ENCODE data around the gene CDK13. TPM values are rescaled to one million over a fixed set of nuclear protein-coding genes. Genes with fewer than 3 reads are reported as not detected.

Gene CDK13
- total RNA-seq, 1 experiment from 2014 or later, result 30.6 TPM

GRCh38 chr7:39967406-39968161 lies 17.5 kb downstream of the CDK13 start:
- Histone ChIP-seq H3K27me3 (ENCODE audit: control insufficient read depth, insufficient read depth, low read length) (no peaks in the 10 kb centered on the region), H3K36me3 (replicated peaks; ENCODE audit: control insufficient read depth, insufficient read depth, low read length) (no peaks in the 10 kb centered on the region), H3K4me3 (ENCODE audit: insufficient read depth, low read depth, low read length) (no peak overlapping the region)
- no peak for DNase-seq

- no peak for DNase-seq
- Histone ChIP-seq H3K36me3 (replicated peaks; ENCODE audit: control insufficient read depth, insufficient read depth, low read length) (no peaks in the 10 kb centered on the region), H3K27me3 (ENCODE audit: control insufficient read depth, insufficient read depth, low read length) (no peaks in the 10 kb centered on the region), H3K4me3 (ENCODE audit: insufficient read depth, low read depth, low read length) (no peak overlapping the region)
These were observed 19.4 kb downstream of the CDK13 start for GRCh38 chr7:39969431-39969830.

- H3K27me3 ChIP-seq (ENCODE audit: control insufficient read depth, insufficient read depth, low read length), result no peaks in the 10 kb centered on the region
- H3K36me3 ChIP-seq (replicated peaks; ENCODE audit: control insufficient read depth, insufficient read depth, low read length), result no peaks in the 10 kb centered on the region
- no peak for DNase-seq
- H3K4me3 ChIP-seq (ENCODE audit: insufficient read depth, low read depth, low read length), result no peak overlapping the region
These were observed 21.9 kb downstream of the CDK13 start for GRCh38 chr7:39971924-39972323.

GRCh38 chr7:39973801-39974200 lies 23.7 kb downstream of the CDK13 start:
- H3K27me3 ChIP-seq (ENCODE audit: control insufficient read depth, insufficient read depth, low read length), result no peaks in the 10 kb centered on the region
- no peak overlapping the region for H3K4me3 ChIP-seq (ENCODE audit: insufficient read depth, low read depth, low read length)
- no peaks in the 10 kb centered on the region for H3K36me3 ChIP-seq (replicated peaks; ENCODE audit: control insufficient read depth, insufficient read depth, low read length)
- no peak for DNase-seq

GRCh38 chr7:39978230-39978934 lies 28.3 kb downstream of the CDK13 start:
- no peak overlapping the region for H3K4me3 ChIP-seq (ENCODE audit: insufficient read depth, low read depth, low read length)
- DNase-seq, result no peak
- no peaks in the 10 kb centered on the region for H3K27me3 ChIP-seq (ENCODE audit: control insufficient read depth, insufficient read depth, low read length)
- H3K36me3 ChIP-seq (replicated peaks; ENCODE audit: control insufficient read depth, insufficient read depth, low read length), result no peaks in the 10 kb centered on the region

GRCh38 chr7:39979406-39980073 lies 29.5 kb downstream of the CDK13 start:
- Histone ChIP-seq H3K4me3 (ENCODE audit: insufficient read depth, low read depth, low read length) (no peak overlapping the region), H3K27me3 (ENCODE audit: control insufficient read depth, insufficient read depth, low read length) (no peaks in the 10 kb centered on the region), H3K36me3 (replicated peaks; ENCODE audit: control insufficient read depth, insufficient read depth, low read length) (no peaks in the 10 kb centered on the region)
- DNase-seq, result no peak

- H3K36me3 ChIP-seq (replicated peaks; ENCODE audit: control insufficient read depth, insufficient read depth, low read length), result no peaks in the 10 kb centered on the region
- H3K4me3 ChIP-seq (ENCODE audit: insufficient read depth, low read depth, low read length), result no peak overlapping the region
- DNase-seq, result no peak
- H3K27me3 ChIP-seq (ENCODE audit: control insufficient read depth, insufficient read depth, low read length), result no peaks in the 10 kb centered on the region
These were observed 35.4 kb downstream of the CDK13 start for GRCh38 chr7:39985398-39985918.

- Histone ChIP-seq H3K4me3 (ENCODE audit: insufficient read depth, low read depth, low read length) (no peak overlapping the region), H3K27me3 (ENCODE audit: control insufficient read depth, insufficient read depth, low read length) (no peaks in the 10 kb centered on the region), H3K36me3 (replicated peaks; ENCODE audit: control insufficient read depth, insufficient read depth, low read length) (no peaks in the 10 kb centered on the region)
These were observed 37.7 kb downstream of the CDK13 start for GRCh38 chr7:39987641-39988347.

GRCh38 chr7:40000734-40001315 lies 50.8 kb downstream of the CDK13 start:
- H3K27me3 ChIP-seq (ENCODE audit: control insufficient read depth, insufficient read depth, low read length), result no peaks in the 10 kb centered on the region
- H3K36me3 ChIP-seq (replicated peaks; ENCODE audit: control insufficient read depth, insufficient read depth, low read length), result no peaks in the 10 kb centered on the region
- no peak for DNase-seq
- no peak overlapping the region for H3K4me3 ChIP-seq (ENCODE audit: insufficient read depth, low read depth, low read length)

More at GRCh38 chr7:39987641-39988347, 37.7 kb downstream of the CDK13 start:
- DNase-seq, result no peak

GRCh38 chr7:40001649-40002048 lies 51.6 kb downstream of the CDK13 start:
- no peak overlapping the region for H3K4me3 ChIP-seq (ENCODE audit: insufficient read depth, low read depth, low read length)
- no peaks in the 10 kb centered on the region for H3K27me3 ChIP-seq (ENCODE audit: control insufficient read depth, insufficient read depth, low read length)
- no peaks in the 10 kb centered on the region for H3K36me3 ChIP-seq (replicated peaks; ENCODE audit: control insufficient read depth, insufficient read depth, low read length)
- no peak for DNase-seq

GRCh38 chr7:40003597-40003996 lies 53.5 kb downstream of the CDK13 start:
- no peak for DNase-seq
- no peaks in the 10 kb centered on the region for H3K27me3 ChIP-seq (ENCODE audit: control insufficient read depth, insufficient read depth, low read length)
- H3K36me3 ChIP-seq (replicated peaks; ENCODE audit: control insufficient read depth, insufficient read depth, low read length), result no peaks in the 10 kb centered on the region
- no peak overlapping the region for H3K4me3 ChIP-seq (ENCODE audit: insufficient read depth, low read depth, low read length)

- Histone ChIP-seq H3K36me3 (replicated peaks; ENCODE audit: control insufficient read depth, insufficient read depth, low read length) (peaks cover 3% of the 10 kb centered on the region; the same call in 1 of the 2 replicates), H3K27me3 (ENCODE audit: control insufficient read depth, insufficient read depth, low read length) (no peaks in the 10 kb centered on the region), H3K4me3 (ENCODE audit: insufficient read depth, low read depth, low read length) (no peak overlapping the region)
- no peak for DNase-seq
These were observed 58.3 kb downstream of the CDK13 start for GRCh38 chr7:40008223-40008815.

- Histone ChIP-seq H3K4me3 (ENCODE audit: insufficient read depth, low read depth, low read length) (no peak overlapping the region), H3K27me3 (ENCODE audit: control insufficient read depth, insufficient read depth, low read length) (no peaks in the 10 kb centered on the region), H3K36me3 (replicated peaks; ENCODE audit: control insufficient read depth, insufficient read depth, low read length) (peaks cover 3% of the 10 kb centered on the region; the same call in 1 of the 2 replicates)
- no peak for DNase-seq
These were observed 59.2 kb downstream of the CDK13 start for GRCh38 chr7:40009301-40009700.
